NCI-H1417 treated with DMSO at 0.1 percent for 48 hours (cell line): ENCODE measurements around the gene RBCK1.
"Not testable (repeated sequence)": the region's sequence is repeated elsewhere in the genome, so short reads cannot be mapped to it uniquely, and the experiment has no call there.

Experiments used
- DNase-seq: peaks from one replicate; lab custom pipeline; 2025; lab: John Stamatoyannopoulos, UW

The RBCK1 gene

DNA sequence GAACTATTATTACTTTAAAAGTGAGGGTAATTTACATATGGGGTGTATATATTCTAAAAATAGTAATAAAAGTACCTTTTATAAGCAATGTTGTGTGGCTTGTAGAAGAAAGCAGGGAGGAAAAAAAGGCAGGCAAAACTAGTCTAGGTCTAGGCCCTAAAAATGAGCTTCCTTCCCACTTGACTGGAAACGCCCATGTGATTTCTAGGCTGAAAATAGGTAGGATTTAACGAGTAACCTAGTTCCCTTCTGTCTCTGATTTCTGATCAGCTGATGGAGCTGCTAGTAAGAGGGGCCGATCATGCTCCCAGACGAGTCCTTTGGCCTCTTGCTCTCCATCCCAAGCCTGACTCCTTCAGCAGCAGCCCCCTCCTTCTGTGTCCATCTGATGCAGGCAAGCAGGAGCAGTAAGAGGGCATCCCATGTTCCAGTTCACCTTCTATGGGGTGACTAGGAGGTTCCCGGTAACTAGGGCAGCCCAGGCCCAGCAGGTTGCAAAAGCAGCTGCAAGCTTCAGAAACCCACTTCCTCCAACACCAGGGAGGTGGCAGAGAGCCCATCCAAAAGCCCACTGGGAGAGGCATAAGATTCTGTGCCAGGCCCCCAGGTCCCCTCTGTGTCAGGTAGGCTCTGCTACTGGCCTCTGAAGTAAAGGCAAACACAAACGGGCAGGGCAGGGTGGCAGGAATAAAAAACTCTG, 29.8 kb downstream of the RBCK1 start:
- DNase-seq, result no peak

DNA sequence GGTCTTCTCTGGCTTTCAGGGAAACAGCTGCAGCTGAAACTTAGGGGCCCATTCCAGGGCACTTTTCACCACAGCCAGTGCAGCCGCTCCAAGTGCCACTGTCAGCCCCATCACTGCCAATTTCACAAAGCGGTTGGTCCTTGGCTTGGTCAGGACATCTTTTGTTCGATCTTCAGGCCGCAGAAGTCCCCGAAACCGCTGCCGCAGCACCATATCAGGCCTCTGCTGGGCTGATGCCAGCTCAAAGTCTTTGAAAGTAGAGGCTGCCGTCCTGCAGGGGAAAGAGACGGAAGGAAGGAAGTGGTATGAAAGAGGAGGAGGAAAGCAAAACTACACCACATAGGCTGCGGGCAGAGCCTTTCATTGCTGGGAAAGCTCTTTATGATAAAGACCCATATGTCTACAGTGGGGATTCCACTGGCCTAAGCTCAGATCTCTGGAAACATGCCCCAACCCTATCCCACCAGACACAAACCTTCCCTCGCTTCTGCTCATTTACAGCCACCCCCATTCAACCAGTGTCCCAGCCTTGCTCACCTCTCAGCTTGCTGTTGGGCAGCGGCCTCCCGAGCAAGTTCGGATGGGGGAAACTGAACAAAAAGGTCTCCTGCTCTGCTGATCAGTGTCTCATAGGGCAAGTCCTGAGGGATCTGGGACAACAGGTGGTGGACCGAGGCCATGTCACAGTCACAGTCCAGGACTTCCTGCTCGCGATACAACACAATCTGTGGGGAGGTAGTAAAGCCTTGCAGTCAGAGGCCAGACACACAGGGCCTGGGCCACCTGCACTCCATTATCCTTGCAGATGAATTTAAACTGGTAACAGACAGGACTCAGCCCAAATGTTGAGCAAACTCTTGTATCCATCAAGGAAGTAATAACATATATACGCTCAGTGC, 30.7 kb downstream of the RBCK1 start:
- DNase-seq, result no peak

DNA sequence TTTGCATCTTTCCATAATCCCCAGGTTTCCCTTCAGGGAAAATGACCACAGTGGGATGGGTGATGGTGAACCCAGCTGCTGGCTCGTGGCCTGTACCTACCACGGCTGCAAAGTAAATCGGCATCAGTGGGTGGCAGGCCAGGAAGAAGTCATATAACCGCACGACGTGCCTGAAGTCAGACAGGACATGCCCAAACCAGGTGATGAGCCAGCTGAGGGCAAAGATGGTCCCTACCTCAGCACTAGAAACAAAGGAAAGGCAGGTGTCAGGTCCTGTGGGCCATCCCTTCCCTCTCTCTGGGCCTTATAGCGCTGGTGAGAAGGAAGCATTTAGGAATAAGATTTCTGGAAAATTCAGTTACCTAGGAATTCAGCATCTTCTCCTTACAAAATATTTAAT, 32.0 kb downstream of the RBCK1 start:
- DNase-seq, result no peak

DNA sequence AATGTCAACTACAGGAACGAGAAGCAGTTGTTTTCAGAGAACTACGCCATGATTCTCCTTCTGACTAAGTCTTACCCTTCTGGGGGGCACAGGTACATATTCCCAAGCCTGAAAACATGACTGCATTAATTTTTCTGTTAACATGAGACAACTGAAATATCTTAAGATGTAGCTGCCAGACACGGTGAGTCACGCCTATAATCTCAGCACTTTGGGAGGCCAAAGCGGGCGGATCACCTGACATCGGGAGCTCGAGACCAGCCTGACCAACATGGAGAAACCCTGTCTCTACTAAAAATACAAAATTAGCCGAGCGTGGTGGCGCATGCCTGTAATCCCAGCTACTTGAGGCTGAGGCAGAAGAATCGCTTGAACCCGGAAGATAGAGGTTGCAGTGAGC, 32.5 kb downstream of the RBCK1 start:
- no peak for DNase-seq

DNA sequence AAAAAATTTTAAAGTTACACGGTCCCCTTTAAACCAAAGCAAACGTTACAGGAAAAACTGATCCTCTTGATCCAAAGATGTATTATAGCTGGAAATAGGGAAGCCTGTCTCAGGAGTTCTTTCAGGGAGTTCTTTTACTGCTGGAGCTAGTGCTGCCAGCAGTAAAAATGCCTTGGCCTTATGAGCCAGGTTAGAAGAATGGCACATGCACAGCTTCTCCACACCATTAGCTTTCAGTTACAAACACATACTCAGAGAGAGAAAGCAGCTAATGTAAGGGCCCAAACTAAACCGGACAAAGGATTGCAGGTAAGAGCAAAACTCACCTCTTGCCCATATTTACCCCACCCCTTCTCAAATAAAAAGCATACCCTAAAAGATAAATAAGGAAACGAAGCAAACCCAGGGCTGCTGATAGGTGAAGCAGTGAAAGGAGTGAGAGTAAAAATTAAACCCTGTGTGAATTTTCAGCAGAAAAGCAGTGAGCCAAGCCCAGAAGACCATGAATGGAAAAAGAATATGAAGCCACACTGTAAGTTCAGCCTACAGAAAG, 35.2 kb downstream of the RBCK1 start:
- DNase-seq, result no peak

DNA sequence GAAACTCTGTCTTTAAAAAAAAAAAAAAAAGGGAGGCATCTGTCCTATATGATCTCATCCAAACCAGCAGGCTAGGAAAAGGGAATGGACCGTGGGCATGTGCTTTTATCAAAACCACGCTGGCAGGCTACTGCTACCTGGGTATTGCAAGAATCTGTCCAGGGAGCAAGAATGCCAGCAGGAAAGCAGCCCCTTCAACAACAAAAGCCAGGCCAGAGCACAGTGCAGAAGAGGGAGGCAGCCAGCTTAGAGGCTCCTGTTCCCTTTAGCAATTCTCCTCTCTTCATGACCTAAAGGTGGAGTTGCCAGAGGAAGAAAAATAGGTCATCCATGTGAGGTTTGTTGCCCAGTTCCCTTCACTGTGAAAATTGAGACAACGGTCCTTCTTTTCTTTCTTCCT, 36.0 kb downstream of the RBCK1 start:
- DNase-seq, result no peak

DNA sequence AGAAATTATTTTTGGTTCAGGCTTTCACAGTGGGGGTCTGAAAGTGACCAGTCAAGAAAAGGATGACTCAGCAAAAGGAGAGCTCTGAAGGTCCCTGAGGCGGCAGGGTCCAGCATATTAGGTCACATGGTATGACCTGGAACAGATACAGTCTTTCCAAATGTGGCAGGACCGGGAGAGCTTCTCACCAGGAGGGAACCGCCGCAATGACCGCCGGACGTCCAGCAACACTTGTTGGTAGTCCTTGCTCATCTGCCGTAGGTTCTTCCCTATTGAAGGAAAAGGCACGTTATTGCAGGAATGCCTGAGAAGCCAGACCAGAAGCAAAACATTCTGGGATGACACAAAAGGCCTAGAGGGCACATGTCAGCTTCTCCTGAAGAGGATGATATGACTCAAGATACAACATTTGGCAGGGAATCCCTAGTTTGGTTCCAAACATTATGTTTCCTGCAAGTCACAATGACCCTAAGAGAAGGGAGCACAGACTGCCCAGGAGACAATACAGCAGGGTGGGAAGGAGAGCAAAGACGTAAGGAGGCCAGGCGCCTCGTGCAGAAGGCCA, 36.8 kb downstream of the RBCK1 start:
- no peak for DNase-seq

DNA sequence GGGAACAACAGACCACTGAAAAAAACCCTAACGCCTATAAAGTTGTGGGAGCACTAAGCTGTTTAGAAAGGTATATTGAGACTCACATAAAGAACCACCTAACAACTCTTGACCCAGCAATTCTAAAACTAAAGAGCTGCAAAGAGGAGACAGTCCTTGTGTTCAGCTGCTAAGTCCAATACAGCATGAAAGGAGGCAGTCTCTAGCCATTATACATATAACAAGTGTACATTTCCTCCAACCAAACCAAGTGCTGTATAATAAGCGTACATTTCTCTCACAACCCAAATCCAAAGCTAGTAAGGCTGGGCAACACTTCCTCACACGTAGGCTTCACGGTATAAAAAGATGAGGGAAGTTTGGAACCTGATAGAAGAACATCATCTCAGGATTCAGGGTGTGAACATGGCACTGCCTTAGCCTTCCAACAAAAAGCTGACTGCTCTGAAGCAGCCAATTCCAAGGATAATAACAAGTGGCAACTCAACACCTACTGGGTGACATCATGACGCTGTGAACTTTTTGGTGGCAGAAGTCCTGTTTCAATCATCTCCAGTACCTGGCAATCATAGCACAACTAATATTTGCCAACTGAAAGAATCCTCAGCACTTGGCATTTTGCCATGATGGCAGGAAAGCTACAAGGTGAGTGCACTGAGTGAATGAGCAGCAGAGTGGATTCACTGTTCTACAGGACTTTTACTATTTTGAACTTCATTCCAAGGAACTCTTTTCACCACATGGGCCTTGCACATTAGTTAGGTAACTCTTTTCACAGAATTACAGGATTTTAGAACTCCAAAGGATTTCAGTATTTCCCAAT, 37.6 kb downstream of the RBCK1 start:
- no peak for DNase-seq

DNA sequence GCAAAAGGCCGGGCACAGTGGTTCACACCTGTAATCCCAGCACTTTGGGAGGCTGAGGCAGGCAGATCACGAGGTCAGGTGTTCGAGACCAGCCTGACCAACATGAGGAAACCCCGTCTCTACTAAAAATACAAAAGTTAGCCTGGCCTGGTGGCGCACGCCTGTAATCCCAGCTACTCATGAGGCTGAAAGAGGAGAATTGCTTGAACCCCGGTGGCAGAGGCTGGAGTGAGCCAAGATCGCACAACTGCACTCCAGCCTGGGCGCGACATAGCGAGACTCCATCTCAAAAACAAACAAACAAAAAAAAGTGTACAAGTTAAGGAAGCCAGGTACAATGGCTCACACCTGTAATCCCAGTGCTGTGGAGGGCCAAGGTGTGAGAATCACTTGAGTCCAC, 43.9 kb downstream of the RBCK1 start:
- DNase-seq, result not testable (repeated sequence)

DNA sequence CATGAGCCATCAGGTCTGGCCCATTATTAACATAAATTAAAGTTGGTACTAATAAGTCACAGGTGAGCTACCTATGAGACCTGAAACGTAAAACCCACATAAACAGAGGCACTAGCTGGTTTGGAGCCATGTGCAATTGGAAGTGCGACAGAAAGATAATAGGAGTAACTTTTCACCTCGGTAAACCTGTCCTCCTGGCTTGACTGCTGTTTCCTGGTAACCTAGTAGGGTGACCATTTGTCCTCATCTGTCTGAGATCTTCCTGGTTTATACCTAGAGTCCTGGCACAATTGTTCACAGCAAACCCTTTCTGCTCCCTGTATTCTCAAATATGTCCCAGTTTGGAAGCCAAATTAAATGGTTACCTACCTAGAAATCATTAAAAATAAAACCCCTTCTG, 46.9 kb downstream of the RBCK1 start:
- no peak for DNase-seq

DNA sequence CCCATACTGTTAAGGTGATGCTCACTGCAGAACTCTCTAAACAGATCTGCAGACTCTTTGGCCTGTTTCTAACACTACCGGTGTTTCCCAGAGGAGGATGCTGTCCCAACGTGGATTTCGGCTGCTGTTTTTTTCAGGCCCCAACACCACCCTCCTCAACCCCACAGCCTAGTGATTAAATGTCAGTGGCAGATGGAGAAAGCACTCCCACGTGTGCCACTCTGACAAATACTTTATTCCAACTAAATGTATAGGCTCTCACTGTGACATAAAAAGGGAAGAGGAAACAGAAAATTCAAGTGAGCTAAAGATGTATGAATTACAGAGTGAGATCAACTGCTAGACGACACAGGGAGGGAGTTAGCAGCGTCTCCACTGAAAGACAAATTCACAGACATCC, 50.7 kb downstream of the RBCK1 start:
- DNase-seq, result no peak

DNA sequence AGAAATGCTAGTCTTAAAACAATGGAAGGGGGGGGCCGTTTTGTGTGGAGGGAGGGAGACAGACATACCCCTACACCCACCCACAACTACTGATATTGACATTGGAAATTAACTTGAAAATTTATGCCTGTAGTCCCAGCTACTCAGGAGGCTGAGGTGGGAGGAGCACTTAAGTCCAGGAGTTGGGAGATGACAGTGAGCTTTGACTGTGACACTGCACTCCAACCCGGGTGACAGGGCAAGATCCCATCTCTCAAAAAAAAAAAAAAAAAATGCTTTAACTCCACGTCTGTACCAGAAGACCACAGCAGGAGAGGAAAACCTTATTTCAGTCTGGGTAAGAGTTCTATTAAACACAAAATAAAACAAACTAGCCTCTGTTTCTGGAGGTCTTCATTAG, 52.1 kb downstream of the RBCK1 start:
- DNase-seq, result no peak

DNA sequence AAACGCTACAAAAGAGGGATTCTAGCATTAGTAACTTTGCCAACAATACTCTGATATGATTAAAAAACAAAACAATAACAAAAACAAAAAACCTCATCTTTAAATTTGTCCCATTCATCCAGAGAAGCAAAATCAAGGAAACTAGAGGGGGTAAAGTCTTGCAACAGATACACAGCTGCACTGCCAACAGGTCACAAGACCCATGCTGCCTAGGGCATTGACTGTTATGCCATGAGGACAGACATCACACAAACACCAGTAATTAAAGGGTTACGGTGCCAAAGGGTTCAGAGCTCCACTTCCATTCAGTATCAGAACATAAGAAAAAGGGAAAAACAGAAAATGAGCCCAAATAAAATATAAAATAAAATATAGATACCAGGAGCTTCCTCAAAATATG, 52.6 kb downstream of the RBCK1 start:
- no peak for DNase-seq

DNA sequence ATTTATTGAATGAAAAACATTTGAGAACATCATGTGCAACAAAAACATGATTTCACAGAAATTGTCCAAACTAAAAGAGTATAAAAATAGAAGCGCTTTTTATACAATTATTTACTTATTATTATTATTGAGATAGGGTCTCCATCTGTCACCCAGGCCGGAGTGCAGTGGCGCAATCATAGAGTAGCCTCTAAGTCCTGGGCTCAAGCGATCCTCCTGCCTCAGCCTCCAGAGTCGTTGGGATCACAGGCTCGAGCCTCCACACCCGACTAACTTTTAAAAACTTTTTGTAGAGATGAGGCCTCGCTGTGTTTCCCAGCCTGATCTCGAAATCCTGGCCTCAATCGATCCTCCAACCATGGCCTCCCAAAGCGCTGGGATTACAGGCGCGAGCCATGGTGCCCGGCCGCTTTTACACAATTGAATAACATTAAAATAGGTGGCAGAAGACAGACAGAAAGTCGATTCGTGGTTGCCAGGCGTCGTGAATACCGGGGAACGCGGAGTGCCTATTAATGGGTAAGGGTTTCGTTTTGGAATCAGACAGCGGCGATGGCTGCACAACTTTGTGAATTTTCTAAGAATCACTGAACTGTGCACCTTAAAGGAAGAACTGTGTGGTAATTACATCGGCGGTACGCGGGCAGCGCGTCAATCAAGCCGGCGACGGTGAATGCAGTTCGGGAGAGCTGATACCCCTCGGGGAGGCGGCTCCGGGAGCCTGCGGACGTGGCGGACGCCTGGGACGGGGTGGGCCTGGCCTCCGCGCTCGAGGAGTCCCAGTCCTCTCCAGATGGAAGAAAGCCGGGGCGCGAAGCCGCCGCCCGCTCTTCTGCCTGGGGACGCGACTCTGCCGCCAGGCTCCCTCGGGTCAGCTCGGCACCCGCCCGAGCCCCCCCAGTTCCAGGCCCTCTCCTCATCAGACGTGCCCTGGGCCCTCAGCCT, 53.4 kb downstream of the RBCK1 start:
- DNase-seq, result no peak

DNA sequence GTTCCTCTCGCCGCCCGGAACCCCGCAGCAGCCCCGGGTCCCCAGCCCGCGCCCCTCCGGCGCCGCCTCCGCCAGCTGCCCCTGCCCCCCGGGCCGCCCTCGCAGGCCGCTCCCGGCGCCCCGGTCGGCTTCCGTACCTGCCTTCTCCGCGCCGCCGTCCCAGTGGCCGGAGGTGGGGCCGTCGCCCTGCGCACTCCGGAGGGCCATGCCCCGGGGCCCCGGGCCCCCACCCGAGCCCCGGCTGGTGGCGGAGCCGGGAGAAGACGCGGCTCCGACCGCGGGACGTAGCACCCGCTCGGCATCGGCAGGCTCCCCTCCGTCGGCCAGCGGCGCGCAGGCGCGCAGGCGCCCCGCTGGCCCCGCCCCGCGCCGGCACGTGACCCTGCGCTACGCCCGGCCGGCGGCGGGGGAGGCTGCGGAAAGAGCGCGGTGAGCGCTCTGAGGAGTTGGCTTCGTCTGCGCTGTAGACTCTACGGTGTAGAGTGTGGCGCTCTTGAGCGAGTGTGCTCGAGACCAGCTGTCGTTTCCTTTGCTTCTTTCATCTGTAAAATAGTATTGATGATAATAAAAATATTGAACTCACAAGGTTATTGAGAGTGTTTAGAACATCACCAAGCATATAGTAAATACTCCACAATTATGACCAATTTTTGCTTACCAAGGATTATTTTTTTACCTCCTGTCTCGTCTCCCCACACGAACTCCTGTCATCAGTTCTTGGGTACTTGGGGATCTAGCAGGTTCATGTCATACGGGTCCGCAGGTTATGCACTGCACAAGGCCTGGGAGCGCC, 54.3 kb downstream of the RBCK1 start, which contains the start of gene TBC1D20:
Gene TBC1D20 (minus strand): TSS at position 335 of the 793 bp plus-strand sequence. CDS start 128 bp downstream, at position 207.
- DNase-seq, result peak; percentile 32

DNA sequence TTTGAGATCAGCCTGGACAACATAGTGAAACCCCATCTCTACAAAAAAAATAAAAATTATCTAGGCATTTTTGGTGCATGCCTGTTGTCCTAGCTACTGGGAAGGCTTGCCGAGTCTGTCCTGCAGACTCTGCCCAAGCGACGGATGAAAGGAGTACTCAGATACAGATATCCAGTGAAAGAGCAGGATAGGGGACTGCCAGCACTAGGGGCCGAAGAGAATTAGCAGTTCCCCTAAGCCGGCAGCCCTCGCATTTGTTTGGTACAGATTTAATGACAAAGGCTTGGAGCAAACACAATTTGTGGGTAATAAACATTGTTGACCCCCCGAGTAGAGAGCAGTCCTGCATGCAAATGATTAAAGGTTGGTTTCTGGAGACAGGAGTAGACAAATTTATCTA, 59.7 kb downstream of the RBCK1 start:
- DNase-seq, result no peak

DNA sequence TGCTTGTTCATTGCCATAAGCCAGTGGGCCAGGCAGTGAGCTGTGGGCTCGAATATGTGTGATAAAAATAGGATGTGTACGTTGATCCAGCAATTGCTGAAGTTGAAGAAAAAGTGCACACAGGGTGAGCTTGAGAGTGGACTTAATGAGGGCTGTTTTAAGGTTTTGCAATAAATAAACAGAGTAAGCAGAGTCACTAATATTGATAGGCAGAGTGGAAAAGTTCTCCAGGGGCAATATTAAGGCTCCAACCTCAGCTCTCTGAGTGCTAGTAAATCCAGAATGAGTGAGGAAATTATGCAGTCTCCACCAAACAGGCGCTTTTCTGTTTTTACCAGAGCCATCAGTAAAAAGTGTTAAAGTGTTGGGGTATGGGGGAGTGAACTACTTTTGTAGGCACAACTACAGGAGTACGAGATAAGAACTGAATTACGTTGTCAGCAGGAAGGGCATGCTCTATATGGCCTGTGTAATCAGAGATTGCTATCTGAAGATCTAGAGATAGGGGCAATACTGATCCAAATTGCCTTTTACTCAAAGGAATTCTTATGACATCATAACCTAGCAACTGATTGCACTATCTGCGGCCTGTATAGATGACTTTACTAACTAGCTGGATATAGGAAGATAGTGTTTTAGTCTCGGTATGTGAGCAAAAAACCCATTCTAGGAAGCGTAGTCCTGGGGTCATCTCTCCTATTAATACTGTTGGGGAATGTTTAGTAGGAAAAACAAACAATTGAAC, 61.8 kb downstream of the RBCK1 start:
- DNase-seq, result no peak

DNA sequence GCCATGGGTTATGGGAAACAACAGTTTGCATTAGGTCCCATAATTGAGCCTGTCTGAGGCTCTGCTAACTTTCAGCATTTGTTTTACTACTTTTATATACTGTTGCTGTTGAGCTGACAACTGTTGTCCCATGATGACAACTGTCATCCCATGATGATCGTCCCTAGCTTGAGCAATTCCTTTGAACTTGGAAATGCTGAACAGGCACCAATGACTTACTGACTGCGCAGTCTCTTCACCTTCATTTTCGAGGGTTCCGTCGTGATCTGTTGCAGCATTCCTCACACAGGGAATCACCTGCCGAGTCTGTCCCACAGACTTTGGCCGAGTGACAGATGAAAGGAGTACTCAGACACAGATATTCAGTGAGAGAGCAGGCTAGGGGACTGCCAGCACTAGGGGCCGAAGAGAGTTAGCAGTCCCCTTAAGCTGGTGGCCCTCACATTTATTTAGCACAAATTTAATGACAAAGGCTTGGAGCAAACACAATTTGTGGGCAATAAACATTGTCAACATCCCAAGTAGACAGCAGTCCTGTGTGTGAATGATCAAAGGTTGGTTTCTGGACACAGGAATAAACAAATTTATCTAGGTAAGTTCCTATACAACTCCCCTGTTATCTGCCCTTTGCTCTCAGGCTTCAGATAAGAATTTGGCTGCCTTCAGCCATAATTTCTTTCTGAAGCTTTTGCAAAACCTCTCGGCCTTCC, 64.2 kb downstream of the RBCK1 start:
- DNase-seq, result no peak
